ENCODE measurements around the gene ZFAND3.
A peak's percentile ranks its signal among the peaks of the same experiment; 100 is the strongest.

ZFAND3 gene

DNA sequence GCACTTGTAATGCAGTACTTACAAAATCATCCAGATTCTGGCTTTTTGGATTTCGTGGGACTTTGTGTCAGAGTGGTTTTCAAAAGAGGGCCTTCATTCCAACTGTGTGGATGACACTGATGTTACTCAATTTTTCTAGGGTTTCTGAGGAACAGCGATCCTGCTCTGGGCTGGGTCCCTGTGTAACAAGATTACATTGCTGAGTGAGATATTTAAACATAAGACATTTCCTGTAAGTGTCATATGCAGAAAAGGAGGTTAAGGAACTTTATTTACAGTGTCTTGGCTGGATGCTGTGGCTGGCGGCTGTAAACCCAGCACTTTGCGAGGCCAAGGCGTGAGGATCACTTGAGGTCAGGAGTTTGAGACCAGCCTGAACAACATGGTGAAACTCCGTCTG lies 6.7 kb downstream of the ZFAND3 start:
- DNase-seq = no peak

DNA sequence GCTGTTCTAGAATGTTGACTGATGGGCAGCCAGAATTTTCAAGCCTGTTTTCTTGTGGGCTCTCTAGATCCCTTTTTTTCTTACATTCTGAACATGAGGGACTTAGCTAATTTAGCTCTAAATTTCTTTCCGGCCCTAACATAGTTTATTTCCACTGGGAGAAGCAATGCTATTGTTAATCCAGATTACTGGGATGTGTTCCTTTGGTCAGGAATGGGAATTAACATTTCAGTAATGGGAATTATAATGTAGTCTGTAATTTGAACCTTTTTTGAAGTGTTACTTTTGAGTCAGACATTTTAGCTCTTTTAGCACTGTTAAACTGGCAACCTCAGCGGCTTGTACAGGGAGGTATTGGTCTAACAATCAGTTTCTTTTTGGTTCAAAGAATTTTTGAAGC lies 7.5 kb downstream of the ZFAND3 start:
- no peak for DNase-seq

DNA sequence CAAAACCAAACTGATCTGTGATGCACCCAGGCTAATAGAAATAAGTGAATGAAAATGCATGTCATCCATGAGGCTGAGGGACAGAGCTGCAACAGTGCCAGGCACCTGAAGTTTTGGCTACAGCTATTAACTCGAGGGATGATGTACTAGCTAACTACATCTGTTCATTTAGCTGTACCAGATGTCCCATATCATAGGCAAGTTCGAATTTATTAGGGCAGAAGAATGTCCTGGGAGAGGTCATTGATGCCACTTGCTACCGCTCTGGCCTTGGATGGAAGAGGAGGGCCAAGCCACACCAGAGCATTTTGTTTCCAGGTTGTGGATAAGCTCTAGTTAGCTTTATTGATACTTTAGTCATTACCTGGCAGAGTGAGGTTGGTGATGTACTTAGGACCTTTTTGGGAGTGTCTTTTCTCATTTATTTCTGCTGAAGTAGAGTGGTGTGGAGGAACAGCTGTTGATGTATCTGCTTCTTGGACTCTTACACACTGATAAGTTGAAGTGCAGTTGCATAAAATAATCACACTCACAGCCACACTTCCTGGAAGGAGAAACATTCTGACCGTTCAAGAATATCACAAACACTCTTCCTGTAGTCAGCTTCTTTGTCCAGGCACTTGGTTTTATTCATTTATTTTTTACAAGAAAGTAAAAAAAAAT lies 8.2 kb downstream of the ZFAND3 start:
- DNase-seq = no peak

DNA sequence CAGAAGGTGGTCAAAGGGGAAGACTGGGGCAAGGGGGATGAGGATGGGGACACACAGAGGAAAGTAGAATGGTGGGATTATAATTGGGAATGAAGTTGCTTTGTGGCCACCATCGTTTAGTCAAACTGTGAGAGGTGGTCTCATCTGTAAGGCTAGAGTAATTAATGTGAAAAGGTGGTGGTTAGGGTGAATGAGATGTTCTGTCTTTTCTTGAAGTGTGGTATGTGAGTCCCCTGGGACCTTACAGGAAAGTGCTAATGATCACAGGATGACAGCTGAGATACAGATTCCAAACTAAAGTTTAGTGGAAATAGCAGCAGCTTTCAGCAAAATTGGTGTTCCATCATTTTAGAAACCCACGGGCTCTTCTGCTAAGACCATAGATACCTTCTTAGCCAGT lies 10.7 kb downstream of the ZFAND3 start:
- no peak for DNase-seq

DNA sequence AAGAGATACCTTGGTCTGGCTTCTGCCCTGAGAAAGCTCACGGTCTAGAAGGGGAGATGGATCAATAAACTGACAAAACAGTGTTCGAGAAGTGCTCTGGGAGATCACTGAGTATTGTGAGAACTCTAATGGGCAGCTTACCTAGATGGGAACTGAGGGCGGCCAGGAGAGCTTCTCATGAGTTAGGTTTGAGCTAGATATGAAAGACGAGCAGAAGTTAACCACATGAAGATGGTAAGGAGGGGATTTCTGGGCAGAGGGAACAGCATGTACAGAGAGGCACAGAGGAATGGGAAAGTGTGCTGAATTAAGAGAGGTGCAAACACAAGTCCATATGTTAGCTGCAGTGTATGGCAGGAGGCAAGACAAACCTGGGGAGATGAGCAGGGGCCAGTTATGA lies 11.9 kb downstream of the ZFAND3 start:
- no peak for DNase-seq

DNA sequence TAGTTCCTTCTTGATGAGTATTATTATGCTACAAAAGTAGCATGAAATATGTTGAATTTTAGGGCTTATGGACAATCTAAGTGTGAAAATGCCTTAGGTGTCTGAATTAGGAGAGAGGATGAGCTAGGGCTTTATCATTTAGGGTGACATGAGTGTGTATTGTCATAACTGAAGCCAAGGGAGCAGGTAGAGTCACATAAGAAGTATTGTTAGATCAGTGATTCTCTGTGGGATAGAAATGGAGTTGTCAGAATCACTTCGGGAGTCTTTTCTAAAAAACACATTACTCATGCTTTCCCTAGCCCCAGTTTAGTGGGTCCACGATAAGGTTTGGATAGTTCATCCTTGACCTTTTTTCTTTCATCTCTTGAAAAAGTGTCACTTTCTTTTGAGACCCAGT lies 16.4 kb downstream of the ZFAND3 start:
- DNase-seq = no peak

DNA sequence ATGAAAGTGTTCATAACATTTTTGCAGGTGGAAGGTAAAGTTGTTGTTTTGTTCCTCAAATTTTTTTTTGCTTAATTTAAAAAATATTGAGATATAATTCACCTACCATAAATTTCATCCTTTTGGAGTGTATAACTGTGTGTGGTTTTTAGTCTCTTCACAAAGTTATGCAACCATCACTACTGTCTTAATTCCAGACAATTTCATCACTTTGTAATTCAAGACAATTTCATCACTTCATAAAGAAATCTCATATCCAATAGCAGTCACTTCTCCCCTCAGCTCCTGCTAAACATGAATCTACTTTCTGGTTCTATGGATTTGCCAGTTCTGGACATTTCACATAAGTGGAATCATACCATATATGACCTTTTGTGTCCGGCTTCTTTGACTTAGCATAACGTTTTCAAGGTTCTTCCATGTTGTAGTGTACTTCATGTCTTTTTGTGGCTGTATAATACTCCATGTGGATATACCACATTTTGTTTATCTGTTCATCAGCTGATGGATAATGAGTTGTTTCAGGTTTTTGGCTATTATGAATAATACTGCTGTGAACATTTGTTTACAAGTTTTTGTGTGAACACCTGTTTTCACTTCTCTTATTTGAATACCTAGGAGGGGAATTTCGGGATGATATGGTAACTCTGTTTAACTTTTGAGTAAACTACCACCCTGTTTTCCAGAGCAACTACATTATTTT lies 18.8 kb downstream of the ZFAND3 start:
- DNase-seq = no peak

DNA sequence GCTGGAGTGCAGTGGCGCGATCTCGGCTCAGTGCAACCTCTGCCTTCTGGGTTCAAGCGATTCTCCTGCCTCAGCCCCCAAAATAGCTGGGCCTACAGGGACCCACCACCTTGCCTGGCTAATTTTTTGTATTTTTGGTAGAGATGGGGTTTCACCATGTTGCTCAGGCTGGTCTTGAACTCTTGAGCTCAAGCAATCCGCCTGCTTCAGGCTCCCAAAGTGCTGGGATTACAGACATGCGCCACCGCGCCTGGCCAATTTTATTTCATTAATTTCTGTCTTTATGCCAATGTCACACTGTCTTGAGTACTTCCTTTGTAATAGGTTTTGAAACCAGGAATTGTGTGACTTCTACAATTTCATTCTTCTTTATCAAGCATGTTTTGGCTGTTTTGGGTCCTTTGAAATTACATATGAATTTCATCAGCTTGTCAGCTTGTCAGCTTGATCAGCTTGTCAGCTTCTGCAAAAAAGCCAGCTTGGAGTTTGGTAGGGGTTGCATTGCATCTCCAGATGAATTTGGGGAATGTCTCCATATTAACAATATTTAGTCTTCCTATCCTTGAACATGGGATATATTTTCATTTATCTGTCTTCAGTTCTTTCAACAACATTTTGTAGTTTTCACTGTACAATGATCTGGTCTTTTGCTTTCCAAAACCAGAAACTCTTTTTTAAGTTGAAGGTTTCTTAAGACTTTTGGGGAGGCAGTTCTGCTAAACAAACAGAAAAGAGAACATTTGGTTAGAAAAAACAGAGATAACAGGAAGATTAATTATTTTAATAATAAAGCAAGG lies 20.8 kb downstream of the ZFAND3 start:
- DNase-seq = no peak

DNA sequence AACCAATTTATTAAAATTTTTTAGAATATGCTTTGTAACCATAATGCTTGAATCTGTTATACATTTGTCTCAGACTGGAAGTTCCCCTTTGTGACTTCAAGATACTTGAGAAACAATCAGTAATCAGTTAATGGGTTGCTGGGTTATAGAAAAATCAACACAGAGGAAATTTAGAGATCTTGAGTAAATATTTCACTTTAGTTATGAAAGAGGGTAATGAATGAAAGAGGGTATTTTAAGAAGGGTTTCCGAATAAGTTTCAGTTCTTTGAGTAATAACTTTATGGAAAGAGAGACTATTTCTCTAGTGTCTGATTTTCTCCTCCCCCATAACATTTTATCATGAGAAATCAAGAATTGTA lies 21.4 kb downstream of the ZFAND3 start:
- DNase-seq = no peak

DNA sequence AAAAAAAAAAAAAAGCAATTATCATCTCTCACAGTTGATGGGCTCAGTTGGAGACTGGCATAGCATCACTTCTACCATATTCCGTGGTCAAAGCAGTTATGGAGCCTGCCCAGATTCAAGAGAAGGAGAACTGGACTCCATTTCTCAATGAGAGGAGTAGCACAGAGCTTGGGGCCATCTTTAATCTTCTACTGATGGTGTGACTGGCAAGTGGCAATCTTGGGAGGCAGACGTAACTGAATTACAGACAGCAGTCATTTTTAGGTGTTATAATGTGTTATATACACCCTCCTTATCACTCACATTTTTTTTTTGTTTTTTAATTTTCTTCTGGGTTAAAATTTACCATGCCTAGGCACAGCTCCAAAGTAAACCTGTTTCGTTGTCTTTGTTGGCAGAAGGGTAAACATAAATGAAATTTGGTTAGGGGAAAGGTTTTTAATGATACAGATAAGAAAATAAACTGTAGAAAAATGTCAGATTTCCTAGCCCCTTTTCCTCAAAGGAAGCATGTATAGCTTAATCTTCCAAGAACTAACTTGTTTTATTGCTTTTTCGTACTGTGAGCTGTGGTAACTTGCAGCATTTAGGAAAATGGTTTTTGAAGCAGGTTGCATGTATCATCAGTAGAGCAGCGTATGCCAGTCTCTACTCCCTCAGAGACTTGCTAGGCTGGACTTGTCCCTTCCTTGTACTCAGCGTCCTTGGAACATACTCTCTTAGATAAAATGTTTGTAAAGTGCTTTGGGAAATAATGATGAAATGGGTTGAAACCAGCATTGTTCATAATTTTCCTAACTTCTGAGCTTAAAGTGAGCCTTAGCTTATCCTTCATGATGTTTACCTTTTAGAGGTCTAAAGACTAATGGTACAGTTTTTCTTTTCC lies 25.7 kb downstream of the ZFAND3 start:
- DNase-seq = no peak

DNA sequence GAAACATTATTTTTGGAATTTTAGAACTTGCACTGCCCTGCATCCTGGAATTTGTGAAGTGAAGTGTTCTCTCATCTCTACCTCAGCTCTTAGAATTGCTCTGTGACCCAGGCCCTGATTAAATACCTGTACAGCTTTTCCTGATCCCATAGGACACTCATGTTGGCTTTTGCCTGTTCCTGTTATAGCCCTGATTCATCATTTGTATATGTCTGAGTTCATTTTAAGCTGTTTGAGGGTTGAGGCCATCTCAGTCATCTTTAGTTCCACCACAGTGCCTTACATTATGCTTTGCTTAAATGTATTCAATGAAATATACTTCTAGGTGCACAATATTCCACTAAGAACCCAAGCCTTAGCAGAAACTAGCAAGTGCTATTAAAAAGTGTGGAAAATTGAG lies 26.4 kb downstream of the ZFAND3 start:
- no peak for DNase-seq

DNA sequence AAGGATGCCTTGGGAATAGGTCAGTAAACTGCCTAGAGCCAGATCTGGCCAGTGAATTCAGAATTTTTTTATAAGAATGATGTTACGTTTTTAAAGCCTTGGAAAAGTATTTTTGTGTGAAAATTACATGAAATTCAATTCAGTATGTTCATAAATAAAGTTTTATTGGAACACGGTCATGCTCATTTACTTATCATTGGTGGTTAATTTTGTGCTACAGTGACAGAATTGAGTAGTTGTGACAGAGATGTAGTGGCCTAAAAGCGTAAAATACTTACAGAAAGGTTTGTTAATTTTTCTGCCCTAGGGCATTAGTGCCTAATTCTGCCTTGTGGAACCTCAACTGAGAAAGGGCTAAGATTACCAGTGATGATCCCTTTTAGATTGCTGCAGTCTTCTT lies 28.2 kb downstream of the ZFAND3 start:
- no peak for DNase-seq

DNA sequence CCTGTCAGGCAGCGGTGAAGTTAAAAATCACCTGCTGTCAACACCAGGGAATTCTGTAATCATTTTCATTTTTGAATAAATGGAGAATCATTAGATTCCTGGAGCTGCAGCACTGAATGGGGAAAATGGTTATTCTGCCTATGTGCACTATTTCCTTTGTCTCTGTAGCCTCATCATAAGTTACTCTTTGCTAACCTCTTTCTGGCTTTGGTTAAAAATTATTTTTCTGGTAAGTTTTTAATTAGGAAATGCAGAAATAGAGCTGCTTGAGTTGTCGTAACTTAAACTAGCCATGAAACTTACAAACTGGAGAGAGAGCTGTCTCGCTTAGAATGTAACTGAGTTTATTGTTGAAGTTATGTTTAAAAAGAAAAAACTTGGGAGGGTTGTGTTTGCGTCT lies 28.8 kb downstream of the ZFAND3 start:
- DNase-seq = no peak

DNA sequence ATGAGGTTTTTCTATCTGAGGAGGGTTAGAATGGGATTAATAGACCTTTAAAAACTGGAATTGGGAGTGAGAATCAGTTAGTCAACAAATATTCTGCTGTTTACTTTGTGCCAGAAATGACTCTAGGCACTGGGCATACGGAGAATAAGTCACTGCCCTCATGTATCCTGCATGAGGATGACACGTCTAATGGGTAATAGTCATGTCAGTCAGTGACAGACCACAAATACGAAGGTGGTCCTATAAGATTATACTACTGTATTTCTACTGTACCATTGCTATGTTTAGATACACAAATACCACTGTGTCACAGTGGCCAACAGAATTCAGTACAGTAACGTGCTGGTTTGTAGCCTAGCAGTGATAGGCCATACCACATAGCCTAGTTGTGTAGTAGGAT lies 30.7 kb downstream of the ZFAND3 start:
- no peak for DNase-seq

DNA sequence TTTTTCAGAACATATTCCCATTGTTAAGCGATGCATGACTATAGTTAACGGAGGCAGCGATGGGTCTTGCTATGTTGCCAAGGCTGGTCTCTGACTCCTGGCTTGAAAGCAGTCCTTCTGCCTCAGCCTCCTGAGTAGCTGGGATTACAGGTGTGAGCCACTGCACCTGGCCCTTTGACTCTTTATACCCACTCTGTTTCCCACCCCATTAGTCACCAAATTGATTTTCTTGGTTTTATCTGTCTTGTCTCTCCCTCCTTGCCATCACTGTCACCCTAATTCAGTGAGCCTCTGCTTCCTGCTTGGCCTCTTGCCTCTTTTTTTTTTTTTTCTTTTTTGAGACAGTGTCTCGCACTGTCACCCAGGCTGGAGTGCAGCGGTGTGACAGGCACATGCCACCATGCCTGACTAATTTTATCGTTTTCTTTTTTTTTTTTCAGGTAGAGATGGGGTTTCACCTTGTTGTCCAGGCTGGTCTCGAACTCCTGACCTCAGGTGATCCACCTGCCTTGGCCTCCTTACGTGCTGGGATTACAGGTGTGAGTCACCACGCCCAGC lies 31.3 kb downstream of the ZFAND3 start:
- DNase-seq = no peak

DNA sequence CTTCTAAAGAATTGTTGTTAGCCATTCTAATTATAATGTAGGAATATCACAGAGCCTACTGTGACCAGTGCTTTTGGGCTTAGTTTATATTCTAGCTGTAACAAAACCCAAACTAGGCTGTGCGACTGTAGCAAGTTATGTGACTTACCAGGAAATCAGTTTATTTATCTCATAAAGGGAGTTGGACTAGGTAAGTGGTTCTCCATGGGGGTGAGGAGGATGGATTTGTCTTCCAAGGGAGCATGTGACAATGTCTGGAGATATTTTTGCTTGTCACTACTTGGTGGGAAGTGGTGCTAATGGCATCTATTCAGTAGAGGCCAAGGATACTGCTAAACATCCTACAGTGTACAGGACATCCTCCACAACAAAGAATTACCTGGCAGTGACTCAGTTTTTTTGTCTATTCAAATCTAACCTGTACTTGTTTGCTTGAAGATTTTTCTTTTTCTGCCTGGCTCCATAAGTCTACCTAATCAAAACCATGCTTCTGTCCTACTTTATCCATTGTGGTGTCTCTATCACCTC lies 32.5 kb downstream of the ZFAND3 start:
- DNase-seq = no peak

DNA sequence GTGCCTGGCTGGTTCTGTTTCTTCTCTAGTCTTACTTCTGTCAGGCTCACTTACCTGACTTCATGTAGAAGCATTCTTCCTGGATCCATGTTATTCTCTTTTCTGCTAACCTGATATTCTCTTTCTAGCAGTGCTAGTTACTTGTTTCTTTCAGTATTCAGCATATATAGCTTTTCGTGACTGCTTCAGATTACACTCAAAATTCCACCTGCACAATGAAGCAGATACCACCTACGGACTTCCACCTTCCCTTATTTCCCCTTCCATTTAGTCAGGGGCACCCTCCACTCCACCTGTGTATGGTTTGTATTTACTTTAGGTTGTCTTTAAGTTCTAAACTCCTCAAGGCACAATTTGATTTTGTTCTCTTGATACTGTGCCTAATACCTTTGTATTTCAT lies 36.8 kb downstream of the ZFAND3 start:
- no peak for DNase-seq

DNA sequence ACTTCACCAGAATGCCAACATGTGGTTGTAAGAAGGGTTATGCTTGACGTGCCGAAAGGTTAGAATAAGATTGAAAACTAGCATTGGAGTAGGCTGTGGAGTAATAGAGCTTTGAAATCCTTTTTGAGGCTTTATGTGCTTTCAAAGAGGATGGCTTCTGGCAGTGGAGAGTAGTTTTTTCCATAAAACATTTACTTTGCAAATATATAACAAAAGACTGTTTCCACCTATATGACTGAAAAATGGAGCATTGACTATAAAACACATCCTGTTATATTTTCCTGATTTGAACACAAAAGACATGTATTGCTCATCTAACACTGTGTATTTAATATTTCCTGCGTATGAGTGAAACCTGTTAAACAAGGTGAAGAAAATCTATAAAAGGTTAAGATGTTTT lies 38.8 kb downstream of the ZFAND3 start:
- DNase-seq = no peak

DNA sequence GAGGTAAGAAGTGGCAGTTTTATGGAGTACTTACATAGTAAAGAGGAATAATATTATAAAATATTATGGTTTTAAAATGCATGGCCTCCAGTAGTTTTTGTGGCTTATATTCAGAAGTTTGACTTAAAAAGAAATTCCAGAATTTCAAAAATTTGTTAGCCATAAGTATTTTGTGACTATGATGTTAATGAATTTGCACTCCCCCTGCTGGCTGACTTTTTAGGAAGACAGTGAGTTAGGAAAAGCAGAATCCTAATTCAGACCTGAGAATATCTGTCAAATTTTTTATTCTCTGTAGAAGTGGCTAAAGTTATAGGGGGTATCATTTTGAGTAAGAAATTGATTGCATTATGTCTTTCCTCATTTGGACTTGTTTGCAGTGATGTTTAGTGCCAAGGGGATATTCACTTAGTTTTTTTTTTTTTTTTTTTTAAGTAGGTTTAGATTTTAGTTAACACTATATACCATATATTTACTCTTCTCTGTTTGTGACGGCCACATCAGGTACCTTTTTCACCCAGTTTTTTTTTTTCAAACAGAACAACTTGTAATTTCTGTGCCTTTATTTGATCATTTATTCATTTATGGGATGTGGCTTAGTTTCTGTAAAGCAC lies 40.8 kb downstream of the ZFAND3 start:
- peak in 7 of 56 donors; percentile 2 to 45 (median 7) for DNase-seq

DNA sequence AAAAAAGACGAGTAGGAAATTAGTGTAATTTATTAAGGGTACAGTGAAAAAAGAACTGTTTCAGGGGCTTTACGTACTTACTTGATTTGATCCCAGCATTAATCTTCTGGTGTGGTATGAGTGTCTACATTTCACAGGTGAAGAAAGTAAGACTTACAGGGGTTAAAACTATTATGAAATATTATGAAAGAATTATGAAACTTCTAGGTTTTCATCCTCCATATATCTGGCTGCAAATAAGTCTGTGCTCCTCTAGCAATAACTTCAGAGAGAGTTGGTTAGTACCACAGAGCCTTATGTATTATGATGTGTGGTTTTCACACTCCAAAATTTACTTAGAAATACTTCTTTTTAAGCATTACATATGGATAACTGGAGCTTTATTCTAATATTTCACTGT lies 41.9 kb downstream of the ZFAND3 start:
- DNase-seq = no peak

DNA sequence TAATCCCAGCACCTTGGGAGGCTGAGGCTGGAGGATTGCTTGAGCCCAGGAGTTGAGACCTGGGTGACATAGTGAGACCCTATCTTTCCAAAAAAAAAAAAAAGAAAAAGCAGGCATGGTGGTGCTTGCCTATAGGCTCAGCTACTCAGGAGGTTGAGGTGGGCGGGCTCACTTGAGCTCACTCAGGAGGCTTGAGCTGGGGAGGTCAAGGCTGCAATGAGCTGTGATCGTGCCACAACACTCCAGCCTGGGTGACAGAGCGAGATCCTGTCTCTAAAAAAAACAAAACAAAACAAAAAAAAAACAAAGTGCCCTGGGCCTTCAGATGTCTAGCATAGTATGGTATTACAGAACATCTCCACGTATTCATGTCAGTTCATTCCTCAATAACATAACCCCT lies 42.9 kb downstream of the ZFAND3 start:
- DNase-seq = no peak
